NCI-H2227 treated with DMSO at 0.1 percent for 48 hours (cell line): ENCODE measurements around the gene MAPKAP1.
A peak's percentile ranks its signal among the peaks of the same experiment; 100 is the strongest.

ENCODE experiments used
- DNase-seq: peaks from one replicate; lab custom pipeline; 2025; lab: John Stamatoyannopoulos, UW

MAPKAP1 gene

DNA sequence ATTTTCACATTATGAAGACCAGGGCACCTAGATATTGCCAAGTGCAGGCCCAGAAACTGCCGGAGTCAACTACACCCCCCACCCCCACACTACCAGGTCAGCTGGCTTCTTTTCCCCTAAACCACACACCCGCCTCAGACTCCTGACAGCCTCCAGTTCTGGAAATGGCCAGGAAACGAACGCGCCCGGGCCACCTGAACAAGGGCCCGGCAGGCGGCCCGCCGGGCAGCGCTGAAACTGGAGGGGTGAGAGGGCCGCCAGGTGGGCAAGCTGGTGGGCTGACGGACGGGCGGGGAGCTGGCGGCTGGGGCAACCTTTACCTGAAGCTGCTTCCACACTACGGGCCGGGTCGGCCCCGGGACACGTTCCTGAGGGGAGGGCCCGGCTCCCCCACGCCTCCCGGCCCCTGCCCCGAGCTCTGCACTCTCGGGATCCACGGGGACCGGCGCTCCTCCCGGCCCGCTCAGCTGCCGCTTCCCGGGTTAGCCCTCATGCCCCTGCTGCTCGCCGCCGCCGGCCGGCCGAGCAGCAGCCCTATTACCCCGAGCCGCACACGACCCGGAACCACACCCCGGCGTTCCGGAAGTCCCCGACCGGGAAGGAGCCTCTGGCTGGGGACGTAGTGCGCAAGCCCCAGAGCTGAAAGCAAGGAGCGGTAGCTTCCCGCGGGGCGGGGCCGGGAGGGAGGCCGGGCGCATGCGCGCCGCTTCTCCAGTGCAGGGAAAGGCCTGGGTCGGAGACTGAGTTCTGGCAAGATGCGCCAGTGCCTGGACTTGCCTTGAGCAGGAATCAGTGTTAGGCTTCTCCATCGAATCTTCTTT, at the start of gene MAPKAP1:
MAPKAP1 (minus strand) TSS at position 558 of the 821 bp plus-strand sequence. CDS start 34,634 bp downstream, outside the sequence.
- peak; percentile 89 for DNase-seq

DNA sequence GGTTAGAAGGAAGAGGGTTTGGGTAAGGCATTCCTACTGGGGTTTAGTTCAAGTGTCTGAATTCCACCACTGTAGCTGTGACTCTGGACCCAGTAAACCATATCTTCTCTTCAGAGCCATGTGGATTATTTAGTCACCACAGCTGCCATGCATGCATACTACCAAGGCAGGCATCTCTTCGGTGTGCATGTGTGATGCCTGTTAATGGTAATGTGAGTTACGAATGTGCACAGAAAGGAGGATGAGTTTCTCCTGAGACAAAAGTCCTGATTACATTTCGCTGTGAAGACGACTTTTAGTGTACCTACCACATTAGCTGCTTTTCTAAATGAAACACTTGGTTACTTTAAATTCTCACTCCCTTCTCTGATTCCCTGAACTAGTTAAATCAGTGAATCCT, 49.5 kb upstream of the MAPKAP1 start:
- DNase-seq, result no peak

DNA sequence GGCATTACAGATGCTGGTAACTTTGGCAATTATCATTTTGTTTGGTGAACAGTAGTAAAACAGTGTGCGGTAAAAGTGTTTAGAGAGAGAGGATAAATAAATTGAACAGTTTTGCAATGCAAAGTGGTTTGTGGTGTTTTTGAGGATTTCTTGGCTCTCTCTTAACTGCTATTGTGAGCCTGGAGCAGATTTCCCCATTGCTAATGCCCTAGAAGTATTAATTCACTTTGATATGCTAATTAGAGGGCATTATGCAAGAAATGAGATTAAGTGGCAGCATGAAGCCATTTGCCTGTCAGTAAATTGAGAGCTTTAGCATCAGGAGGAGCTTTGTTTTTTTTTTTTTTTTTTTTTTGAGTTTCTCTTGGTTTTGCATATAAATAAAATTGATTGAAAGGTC, 48.3 kb upstream of the MAPKAP1 start:
- no peak for DNase-seq

DNA sequence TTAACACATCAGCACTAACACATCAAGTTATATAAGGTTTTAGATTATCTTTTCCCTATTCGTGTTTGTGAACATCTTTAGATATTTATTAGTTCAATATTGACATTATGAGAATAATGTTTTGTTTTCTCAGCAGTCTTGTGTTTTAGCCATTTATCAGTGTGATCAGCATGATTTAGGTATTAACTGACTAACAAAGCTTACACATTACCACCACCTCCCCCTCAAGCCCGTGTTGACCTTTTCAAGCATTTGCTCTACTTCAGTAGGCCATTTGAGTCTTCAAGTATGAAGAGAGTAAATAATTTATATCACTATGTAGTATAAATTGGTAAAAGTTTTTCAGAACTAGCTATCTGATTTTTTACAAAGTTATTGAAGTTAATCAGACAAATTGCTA, 47.1 kb upstream of the MAPKAP1 start:
- no peak for DNase-seq

DNA sequence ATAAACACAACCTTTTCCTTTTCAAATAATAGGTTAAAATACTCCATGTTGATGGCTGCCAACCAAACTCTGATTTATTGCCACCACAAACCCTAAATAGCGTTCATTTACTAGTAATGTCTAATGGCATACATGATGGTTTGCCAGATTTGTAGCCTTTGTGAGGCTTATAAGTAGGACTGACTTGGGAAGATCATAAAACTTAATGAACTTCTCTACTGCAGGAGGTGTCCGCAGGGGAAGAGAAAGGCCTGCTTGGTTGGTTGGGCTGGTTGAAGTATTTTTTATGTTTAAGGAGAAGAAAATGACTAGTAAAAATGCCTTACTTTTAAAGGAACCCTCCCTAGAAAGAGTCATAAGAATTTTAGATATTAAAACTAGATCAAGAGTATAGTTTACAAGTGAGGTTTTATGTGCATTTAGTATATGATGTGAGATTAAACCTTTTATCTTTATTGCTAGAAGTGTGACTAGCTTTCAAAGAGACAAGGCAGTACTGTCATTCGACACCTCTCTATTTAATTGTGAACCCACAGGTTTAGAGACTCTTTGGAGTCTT, 45.1 kb upstream of the MAPKAP1 start:
- no peak for DNase-seq

DNA sequence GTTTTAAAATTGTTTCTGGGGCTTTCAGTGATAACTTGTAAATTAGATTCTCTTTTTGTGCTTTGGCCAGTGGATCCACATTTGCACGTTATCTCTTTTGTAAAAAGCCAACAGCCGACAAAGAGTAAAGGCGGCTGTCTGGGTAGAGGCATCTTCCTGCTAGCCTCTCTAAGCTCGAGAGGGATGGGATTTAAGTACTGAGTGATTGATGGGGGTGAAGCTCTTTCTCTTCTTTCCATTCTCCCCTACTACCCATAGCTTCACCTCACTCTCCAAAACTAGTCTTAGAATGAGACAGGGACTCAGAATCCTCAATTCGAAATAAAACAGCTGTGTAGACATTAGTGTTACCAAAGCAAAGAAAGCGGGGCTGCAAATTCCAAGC, 43.6 kb upstream of the MAPKAP1 start:
- no peak for DNase-seq

DNA sequence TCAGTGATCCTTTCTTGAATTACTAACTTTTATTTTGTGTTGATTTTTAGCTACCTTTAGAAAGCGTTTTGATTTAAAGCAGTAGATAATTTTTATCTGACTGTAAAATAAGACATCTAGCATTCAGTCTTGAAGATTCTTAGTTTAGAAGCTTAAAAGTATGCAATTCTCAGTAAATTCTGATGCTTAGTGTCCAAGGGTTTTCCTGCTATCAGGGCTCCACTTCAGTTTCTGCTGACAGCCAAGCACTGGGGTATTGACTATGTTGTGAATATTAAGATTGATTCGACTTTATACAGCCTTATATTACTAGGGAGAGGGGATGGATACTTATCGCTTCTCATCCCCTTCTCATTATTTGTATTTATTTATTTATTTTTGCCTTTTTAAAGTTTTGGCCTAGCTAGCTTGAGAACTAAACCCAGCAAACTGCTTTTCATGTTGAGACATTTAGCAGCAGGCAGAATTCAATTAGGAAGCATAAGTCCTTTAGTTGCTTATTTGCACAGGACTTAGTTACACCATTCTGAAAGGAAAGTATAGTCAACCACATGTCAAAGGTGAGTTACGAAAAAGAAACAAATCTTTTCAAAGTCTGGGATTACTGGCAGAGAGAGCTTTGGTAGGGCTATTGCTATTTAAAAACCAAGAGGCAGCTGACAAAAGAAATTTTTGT, 43.1 kb upstream of the MAPKAP1 start:
- DNase-seq, result no peak

DNA sequence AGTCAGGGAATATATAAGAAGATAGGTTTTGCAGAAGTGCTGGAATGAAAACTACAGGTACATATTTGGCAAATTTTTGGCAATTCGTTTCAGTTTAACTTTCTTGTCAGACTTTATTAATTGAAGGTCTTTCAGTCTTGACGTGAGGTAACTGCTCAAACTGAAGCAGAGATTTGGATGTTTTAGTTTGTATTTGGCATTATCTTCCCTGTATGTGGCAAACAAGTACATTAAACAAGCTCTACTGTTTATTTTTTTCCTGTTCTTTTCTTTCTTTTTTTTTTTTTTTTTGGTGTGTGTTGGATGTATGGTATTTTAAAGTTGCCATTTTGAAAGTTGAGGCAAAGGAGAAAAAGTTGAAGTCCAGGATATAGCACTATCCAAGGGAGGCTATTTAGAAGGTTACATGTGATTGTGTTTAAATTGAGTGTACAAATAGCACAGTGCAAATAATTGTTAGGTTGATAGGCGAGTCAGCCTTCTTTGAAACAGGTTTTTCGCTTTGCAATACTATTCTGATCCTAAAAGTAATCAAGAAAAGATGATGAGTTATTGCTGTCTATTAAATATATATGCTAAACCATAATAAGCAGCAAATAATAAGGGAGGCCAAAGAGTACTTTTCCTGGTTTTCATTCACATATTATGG, 42.4 kb upstream of the MAPKAP1 start:
- DNase-seq, result no peak

DNA sequence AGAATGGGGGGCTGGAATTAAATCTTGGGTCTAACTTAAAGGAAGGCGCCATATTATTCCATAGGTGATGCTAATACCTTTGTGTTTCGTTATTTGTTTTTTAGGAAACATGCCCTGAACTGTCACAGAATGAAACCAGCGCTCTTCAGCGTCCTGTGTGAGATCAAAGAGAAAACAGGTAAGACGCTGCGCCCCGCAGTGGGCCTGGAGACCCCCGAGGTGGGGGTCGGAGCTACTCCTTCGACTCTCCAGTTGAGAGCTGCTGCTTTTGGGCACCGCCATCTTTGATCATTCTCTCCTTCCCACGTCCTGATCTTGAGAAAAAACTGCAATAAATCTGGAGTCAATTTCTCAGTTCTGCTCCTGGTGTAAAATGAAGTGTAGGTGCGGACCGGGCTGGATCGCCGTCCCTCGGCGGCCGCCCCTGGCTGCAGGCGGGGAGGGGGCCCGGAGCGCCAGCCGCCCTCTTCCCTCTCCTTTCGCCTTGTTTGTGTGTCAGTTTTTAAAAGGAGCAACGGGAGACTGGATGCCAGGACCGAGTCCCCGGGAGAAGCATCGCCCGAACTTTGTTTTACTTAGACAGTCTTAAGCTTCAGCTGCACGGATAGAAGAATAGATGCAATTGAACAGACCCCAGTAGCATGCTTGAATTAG, 41.6 kb upstream of the MAPKAP1 start:
- DNase-seq, result no peak

DNA sequence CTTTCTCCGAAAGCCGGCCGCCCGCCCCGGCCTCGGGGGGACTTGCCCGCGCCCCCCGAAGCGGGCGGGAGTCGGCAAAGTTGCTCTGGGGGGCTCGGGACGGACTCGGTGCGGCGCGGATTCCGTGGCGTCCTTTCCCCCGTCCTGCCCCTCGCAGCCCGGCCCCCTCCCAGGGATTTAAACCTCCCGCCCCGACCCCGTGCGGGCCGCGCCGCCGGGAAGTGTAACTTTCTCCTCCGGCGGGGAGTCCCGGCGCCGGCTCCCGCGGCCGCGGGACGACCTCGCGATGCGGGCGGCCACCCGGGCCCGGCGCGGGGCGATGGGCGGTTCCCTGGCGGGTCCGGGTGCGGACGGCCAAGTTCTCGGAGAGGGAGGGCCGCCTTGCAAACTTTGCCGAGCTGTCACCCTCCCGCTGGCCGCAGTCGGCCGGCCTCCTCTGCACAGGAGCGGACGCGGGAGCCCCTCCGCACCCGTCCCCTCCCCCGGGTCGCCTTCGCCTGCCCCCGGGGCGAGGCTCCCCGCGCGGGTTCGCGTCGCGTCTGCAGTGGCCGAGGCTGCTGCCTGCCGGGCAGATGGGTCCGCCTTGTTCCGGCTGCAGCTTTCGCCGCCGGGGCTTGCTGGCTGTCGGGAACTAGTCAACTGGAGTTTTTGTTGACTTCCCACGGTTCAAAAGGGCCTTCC, 40.9 kb upstream of the MAPKAP1 start:
- no peak for DNase-seq

DNA sequence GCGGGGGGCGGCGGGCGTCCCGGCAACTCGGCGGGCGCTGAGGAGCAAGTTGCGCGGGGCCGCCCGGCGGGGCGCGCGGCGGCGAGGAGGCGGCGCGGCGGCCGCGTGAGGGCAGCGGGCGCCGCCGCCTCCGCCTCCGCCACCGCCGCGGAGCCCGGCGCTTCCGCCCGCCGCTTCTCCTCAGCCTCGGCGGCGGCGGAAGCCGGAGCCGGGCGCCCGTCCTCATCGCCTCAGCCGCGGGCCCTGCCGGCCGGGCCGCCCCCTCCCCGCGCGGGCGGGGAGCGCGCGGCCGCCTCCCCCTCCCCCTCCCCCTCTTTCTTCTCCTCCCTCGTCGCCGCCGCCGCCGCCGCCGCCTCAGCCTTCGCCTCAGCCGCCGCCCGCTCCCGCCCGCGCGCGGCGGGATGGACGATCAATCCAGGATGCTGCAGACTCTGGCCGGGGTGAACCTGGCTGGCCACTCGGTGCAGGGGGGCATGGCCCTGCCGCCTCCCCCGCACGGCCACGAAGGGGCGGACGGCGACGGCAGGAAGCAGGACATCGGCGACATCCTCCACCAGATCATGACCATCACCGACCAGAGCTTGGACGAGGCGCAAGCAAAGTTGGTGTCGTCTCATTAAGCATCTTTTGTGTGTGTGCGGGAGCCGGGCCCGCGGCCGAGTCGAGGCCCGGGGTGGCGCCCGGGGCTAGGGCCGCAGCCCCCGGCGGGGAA, 40.2 kb upstream of the MAPKAP1 start, which contains the start of gene PBX3:
PBX3 (plus strand) TSS at position 321 of the 712 bp plus-strand sequence.
- no peak for DNase-seq

DNA sequence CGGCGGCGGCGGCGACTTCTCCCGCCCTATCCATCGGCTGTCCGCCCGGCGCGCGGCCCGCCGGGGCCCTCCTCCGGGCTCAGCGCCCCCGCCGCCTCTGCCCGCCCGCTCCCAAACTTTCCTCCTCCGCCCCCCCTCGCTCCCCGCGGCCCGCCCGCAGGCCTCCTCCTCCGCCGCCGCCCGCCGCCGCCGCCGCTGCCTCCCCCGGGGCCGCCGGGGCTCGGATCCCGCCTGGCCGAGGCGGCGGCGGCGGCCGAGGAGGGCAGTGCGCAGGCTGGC, 39.7 kb upstream of the MAPKAP1 start:
- no peak for DNase-seq

DNA sequence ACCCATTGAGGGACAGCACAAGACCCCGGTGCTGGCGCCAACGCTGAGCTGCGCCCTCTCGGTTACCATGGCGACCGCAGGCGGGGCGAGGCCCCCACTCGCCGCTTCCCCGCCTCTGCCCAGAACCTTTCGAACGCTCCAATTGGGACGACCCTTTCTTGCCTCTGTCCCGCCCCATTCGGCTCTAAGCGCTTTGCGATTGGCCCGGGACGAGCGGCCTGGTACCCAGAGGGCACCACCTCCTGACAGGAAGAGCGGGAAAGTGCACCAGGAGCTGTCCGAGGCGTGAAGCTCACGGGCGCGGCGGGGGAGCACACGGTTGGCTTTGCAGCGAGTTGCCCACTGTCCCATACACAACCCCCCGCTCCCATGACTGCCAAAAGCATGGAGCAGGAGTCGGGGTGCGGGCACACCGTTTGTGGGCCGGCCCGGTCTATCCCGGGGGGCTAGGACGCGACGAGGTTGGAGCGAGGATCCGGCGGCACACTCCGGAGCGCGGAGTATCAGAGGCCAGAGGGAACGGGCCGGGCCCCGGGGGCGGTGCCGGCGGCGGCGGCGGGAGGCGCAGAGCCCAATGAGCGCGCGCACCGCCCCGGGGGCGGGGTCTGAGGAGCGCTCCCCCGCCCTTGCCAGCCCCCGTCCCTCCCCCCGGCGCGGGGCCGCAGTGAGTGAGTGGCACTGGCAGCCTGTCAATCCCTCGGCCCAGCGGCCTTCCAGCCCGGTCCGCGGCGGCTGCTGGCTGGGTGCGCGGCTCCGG, 39.2 kb upstream of the MAPKAP1 start:
- peak; percentile 92 for DNase-seq

DNA sequence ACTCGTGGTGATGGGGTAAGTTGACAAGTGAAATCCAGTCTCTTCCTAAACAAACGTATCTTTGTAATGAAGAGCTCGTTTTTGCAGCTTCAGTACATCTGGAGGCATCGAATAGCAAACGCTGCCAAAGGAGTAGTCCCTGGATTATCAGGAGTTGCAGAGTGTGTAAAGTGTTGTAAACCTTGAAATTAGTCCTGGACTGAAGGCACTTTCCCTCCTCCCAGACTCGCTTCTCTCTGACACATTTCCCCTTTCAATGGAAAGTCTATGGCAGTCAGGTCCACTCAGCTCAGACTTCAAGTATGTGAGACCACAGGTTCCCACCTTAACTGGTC, 38.6 kb upstream of the MAPKAP1 start:
- DNase-seq, result no peak

DNA sequence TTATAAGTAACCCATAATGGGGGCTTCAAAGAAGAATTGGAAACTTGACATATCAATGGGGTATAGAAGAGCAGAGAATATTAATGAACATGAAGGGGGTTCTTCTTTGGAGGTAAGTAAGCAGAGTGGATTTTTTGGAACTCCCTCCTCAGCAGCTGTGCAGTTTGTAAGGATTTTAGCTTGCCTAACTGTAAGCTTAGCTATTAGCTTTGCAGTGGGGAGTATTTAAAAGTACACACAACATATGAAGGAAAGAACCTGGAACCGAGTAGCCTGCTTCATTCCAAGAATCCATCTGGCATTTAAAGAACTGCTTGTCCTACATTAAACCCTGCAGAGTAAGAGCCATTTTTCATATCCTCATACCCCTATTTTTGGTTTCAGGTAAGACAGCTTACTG, 38.0 kb upstream of the MAPKAP1 start:
- DNase-seq, result no peak

DNA sequence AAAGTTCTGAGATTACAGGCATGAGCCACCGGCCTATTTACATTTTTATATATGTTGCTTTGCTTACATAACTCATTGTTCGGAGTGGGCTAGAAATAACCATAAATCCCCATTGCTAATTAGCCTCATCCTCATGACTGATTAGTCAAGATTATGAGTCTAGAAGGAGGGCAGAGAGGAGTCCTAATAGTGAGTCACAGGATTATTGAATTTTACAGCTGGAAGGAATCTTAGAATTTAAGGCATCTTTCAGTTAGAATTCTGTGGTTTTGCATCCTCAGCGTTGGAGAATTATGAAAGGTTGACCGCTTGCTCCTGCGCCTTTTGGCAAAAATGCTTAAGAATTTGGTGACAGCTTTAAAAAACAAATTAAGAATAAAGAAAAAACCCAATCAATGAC, 37.6 kb upstream of the MAPKAP1 start:
- no peak for DNase-seq

DNA sequence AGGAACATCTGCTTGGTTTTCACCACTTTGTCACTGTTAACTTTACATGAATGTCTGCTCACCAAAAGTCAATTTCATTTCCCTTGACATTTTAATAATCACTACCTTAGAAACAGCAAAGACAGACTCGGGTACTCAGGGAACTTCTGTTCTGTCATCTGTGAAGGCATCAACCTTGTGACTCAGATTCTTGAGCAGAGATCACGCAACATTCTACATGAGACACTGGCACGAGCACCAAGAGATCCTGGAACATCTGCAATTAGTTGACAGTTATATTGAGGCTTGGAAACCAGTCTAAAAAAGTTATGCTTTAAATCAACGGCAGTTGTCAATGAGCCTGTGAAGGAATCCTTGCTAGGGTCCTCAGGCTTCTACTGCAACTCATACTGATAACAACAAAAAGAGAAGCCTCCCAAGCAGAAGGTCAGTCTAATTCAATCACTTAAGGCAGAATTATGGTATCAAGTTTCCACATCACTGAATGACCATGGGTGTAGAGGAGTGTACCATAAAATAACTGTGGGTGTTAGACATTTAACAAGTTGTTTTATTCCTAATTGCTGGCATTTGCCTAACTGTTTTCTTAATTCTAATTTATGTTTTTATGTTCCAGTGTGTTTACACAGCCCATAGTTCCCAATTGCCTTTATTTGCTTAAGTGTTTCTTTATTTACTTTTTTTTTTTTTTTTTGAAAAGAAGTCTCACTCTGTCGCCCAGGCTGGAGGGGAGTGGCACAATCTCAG, 36.8 kb upstream of the MAPKAP1 start:
- DNase-seq, result no peak

DNA sequence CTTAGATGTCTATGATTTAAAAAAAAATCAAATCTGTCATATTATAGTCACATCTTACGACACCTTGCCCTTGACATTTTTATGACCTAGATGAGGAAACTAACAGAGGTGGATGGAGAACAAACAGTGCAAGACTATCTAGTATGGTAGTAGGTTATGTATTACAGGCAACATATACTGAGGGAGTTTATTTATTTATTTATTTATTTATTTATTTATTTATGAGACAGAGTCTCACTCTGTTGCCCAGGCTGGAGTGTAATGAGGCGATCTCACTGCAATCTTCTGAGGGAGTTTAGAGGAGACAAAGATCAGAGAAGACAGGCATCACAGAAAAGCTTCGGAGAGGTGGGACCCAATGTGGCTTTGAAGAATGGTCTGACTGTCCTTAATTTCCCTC, 35.6 kb upstream of the MAPKAP1 start:
- DNase-seq, result no peak

DNA sequence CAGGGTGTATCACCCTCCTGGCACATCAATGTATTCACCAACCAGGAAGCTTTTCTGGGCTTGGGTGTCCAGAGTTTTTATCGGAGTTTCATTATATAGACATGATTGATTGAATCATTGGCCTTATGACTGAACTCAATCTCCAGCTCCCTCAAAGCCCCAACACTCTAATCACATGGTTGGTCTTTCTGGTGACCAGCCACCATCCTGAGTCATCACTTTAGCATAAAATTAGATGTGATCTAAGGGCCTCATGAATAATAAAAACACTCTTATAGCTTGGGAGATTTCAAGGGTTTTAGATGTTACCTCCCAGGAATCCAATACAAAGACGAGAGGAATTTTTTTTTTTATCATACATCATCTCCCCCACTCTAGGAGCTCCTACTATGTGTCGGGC, 32.4 kb upstream of the MAPKAP1 start:
- no peak for DNase-seq

DNA sequence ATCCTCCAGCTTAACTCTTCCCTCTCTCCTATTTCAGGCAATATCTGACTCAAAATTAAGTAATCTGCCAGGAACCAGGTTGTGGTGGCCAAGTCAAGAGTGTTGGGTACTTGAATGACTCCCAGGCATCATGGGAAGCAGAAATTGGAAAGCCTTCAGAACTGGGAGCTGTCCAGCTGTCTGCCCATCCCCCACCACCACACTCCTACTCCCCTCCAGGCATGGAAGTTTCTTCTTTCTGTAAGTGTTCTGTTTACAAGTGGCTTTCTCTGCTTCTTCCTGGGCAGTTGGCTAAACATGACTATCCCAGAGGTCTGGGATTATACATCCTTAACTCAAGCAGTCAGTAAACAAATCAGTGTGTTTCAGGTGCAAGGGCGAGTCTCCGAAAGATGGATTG, 25.6 kb upstream of the MAPKAP1 start:
- no peak for DNase-seq
